ENCODE measurements around the gene DCLK1.

GRCh38 chr13:35818633-35819067 is 312.5 kb downstream of the DCLK1 start:
- TF ChIP-seq POLR2A (IDR thresholded peaks at IDR 0.05) (no peak), CTCF (IDR thresholded peaks at IDR 0.05) (no peak)

Measured in lower leg skin (tissue), 3 donors.